RWPE1 (cell line): ENCODE measurements around the gene CYP27B1.

Experiments used
- CTCF ChIA-PET: fragments of 350-600 bp; sonication (Branson Sonifier 250); formaldehyde crosslinking; extraction: SDS; loops from one replicate; lab custom pipeline; 2021; lab: Yijun Ruan, JAX
- POLR2A ChIA-PET: fragments of 400-600 bp; formaldehyde crosslinking; extraction: SDS; loops from one replicate; lab custom pipeline; 2020; ENCODE audit warnings: antibody characterized with exemption; ENCODE audit not compliant: low non-redundant PET; lab: Yijun Ruan, JAX
- DNase-seq: peaks from one replicate; pipeline ENCODE4 v3.0.0; 2012; ENCODE audit warnings: low spot score
- H3K27ac ChIP-seq: fragments of 450-650 bp; 2 replicates; pipeline ENCODE4 v1.5.1; 2017
- CTCF ChIP-seq: fragments of 450-650 bp; conservative IDR thresholded peaks from 2 replicates; pipeline ENCODE4 v1.5.1; 2017; ENCODE audit warnings: low read depth, mild to moderate bottlenecking

CYP27B1 gene

GRCh38 chr12:57793920-57794319, 27.0 kb upstream of the CYP27B1 start:
- no peak overlapping the region for H3K27ac ChIP-seq
- CTCF ChIA-PET = interaction anchor here (0.7 to 1.4 kb wide), 3 partner anchors 10 to 331 kb away, joined by 3 to 4 read pairs (median 4); partner anchors contain the start of gene TSFM
- POLR2A ChIA-PET = interaction anchor here (0.8 kb wide), 1 partner anchor 52 kb away, joined by 3 read pairs; no protein-coding TSS in a partner anchor
- DNase-seq = peak; percentile 73
- TF ChIP-seq CTCF = no peak

DNA sequence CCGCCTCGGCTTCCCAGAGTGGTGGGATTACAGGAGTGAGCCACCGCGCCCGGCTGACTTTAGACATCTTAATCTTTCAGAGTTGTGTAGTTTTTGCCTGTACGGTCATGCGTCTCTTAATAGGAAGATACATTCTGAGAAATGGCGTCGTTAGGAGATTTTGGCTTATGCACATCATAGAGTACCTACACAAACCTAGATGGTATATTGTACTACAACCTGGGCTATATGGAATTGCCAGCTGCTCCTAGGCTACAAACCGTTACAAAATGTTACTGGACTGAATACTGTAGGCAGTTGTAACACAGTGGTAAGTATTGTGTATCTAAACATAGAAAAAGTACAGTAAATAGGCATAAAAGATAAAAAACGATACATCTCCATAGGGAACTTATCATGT, 17.0 kb upstream of the CYP27B1 start:
- H3K27ac ChIP-seq = no peak overlapping the region
- ChIA-PET CTCF (interaction anchor here (1.2 kb wide), 2 partner anchors 11 to 35 kb away, joined by 3 read pairs; partner anchors contain the start of gene AVIL), POLR2A (no interaction called here)
- no peak for TF ChIP-seq CTCF
- DNase-seq = no peak

GRCh38 chr12:57783466-57783801, 16.6 kb upstream of the CYP27B1 start:
- CTCF ChIA-PET = interaction anchor here (1.1 to 1.2 kb wide), 3 partner anchors 10 to 35 kb away, joined by 3 to 9 read pairs (median 3); partner anchors contain the start of genes AVIL and CYP27B1
- no peak for TF ChIP-seq CTCF
- no peak for DNase-seq
- H3K27ac ChIP-seq = no peak overlapping the region; the same call in 1 of the 2 replicates
- POLR2A ChIA-PET = no interaction called here

- TF ChIP-seq CTCF = peak; percentile 89
- ChIA-PET POLR2A (interaction anchor here (0.6 kb wide), 1 partner anchor 63 kb away, joined by 4 read pairs; no protein-coding TSS in a partner anchor), CTCF (interaction anchor here (0.6 to 1.2 kb wide), 11 partner anchors 10 to 1692 kb away, joined by 3 to 9 read pairs (median 4); partner anchors contain the start of genes AVIL, CTDSP2 and CYP27B1)
- peak; percentile 69 for DNase-seq
- peak within 1 kb of the TSS; percentile 60 for H3K27ac ChIP-seq
These were observed 16.0 kb upstream of the CYP27B1 start, which contains the start of gene TSFM for GRCh38 chr12:57782608-57783465. Gene TSFM, plus strand, starts transcription at chr12:57782787. Its CDS starts 15 bp downstream, at chr12:57782802.

GRCh38 chr12:57782243-57782607, 15.3 kb upstream of the CYP27B1 start:
- peak overlapping the region; percentile 60; the same call in 1 of the 2 replicates for H3K27ac ChIP-seq
- no peak for DNase-seq
- POLR2A ChIA-PET = interaction anchor here (0.6 kb wide), 1 partner anchor 63 kb away, joined by 4 read pairs; no protein-coding TSS in a partner anchor

More at GRCh38 chr12:57782243-57782607, 15.3 kb upstream of the CYP27B1 start:
- no peak for TF ChIP-seq CTCF
- CTCF ChIA-PET = interaction anchor here (0.7 to 1.1 kb wide), 2 partner anchors 26 to 1692 kb away, joined by 4 to 6 read pairs; no protein-coding TSS in a partner anchor
